G401 (cell line): ENCODE results near the gene MCL1. TPM values are rescaled to one million over a fixed set of nuclear protein-coding genes. Genes with fewer than 3 reads are reported as not detected.
"Not testable (repeated sequence)": the region's sequence is repeated elsewhere in the genome, so short reads cannot be mapped to it uniquely, and the experiment has no call there.

Experiments used
- DNase-seq: peaks from one replicate; pipeline ENCODE4 v3.0.0-alpha.2; 2015; ENCODE audit warnings: low spot score
- in situ Hi-C: cut with HindIII; loops from 2 replicates; pipeline ENCODE4 v1.10.0; 2016; ENCODE audit warnings: low sequenced_read_pairs, mixed read lengths
- total RNA-seq: library from RNA; depleted of rRNA; stranded (reverse); fragments of >200 nt; shearing (Covaris generic); gene quantifications from 2 replicates; pipeline ENCODE4 v1.2.3, GENCODE V29; 2014

Gene MCL1
- total RNA-seq, 1 experiment from 2014 or later: 129 TPM

DNA sequence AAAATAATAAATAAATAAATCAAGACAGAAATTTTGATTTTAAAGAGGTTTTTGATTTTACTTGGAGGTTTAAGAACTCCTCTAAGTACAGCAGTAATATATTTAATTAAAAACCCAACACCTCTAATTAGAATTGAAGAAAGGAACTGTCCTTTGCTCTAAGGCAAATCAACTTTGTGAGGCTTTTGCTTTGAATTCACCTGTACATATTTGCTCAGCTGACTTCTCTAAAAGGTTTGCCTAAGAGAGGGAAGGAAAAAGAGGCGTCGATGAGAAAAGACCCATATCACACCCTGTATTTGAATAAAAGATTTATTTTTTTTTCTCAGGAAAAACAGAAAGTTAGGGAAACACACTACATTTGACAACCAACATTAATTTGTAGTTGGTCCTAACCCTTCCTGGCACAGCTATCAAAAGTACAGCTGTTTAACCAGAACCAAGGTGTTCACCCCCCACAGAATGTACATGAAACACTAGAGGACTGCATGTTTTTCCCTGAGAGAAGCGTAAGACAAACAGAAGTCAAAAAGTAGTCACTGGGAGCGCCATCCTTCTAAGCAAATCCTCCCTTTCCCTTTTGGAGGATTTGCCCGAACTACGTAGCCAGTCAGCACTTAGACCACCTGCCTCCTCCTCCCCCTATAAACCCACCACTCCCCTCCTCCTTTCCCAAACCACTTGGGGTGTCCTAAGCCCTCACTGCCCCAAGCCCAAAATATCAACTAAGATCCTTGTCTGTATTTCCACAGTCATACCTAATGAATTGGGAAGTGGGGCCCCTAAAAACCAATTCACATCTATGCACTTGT lies 4.9 kb downstream of the MCL1 start:
- no peak for DNase-seq
- in situ Hi-C loops: no loop called here

DNA sequence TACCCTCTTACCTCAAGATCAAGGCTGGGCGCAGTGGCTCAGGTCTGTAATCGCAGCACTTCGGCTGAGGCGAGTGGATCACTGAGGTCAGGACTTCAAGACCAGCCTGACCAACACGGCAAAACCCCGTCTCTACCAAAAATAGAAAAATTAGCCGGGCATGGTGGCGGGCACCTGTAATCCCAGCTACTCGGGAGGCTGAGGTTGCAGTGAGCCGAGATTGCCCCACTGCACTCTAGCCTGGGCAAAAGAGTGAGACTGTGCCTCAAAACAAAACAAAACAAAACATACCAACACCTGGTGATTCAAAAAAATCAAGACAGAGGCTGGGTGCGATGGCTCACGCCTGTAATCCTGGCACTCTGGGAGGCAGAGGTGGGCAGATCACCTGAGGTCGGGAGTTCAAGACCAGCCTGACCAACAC lies 5.8 kb downstream of the MCL1 start:
- in situ Hi-C loops, DNase-seq: not testable (repeated sequence)

DNA sequence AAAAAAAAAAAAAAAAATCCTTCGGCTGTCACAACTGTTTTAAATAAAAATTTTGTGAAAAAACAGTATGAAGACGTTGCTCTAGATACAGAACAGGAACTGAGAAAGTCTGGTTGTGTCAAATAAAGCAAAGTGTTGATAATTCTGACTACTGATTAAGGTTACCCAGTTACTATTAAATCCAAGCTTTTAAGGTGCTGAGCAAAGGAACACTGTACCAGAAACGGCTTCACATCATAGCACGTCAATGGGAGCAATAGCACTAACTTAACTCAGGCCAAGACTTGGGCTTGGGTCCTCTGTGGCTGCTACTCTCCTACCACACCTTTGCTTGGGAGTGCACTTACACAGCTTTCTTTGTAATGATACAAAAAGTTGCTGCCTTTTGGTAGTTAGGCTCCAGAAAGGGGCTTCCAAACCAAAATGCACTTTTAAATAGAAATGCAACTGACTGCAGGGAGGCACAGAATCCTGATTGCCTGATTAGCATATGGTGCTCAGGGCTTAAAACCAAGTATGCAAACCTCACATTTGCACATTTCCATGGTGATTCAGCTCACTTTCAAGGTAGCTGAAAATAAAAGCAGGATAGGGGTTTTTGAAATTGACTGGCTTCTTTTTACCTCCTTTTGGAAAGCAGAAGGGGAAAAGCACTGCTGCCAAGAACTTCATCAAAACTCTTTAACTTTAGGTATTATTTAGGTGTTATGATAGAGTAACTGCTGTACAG lies 6.3 kb downstream of the MCL1 start:
- in situ Hi-C loops: no loop called here

DNA sequence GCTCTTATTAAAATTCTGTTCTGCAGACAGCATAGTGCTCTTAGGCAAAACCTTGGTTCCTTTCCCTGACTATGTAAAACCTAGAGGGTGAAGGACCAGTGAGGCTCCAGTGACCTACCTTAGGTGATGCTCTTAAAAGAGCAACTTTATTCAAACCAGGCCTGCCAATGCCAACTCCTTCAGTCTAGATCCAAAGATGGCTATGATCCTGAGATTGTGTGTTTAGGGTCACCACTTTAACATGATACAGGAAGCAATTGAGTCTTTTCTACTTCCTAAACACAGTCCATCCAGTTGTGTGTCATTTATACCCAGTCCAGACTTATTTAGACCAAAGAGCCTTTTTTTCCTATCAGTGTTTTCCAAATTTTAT lies 10.8 kb downstream of the MCL1 start:
- DNase-seq: no peak
- in situ Hi-C loops: no loop called here

More for the DNA sequence above, 6.3 kb downstream of the MCL1 start:
- DNase-seq: no peak

DNA sequence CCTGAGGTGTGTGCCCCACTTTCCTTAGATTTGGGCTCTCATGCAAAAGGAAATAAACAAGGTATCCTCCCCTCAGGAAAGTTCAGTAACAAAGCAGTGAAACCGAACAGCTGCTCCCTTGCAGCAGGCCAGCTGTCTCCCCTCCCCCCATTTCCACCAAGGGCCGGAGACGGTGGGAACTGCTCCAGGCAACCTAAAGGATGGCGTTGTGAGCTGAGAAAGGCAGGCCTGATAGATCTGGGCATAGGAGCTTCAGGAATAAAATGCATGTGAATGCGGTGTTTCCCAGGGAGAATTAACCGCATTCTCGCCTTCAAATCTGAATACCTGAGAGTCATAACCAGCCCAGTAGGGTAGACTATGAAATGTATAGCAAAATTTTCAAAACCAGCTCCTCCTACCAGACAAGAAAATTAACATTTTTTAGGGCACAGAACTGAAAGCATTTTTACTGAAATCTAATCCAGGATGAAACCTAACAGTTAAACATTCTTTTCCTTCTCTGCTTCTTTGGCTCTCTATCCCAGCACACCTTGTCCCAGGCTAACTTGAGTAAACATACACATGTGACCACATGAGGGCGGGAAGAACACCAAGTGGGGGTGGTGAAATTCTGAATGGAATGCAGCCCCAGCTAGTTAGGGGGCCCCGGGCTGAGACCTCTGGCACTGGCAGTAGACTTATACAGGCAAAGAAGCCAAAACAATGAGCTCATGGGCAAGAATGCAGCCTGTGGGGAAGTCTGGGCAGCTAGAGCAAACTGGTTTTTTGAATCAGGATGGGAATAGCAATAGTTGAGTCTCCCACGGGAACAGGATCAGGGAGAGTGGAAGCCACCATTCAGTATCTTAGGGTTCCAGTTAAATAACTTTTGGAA lies 11.5 kb downstream of the MCL1 start:
- in situ Hi-C loops: no loop called here
- DNase-seq: peak; percentile 78

DNA sequence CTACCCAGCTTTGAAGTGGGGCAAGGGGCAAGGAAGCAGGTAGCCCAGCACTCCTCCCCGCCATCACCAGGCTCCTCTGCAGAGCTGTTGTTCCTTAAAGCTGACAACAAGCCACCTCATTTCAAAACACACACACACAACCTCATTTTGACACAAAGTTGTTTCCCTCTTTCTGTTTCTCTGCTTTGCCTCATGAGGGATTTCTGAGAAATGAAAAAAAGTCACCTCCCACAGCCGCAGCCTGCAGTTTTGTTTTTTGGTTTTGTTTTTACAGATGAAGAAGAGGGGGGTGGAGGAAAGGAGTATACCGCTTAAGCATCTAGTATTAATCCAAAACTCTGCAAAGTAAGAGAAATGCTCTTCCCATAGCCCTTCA lies 12.1 kb downstream of the MCL1 start:
- in situ Hi-C loops: no loop called here
- no peak for DNase-seq

DNA sequence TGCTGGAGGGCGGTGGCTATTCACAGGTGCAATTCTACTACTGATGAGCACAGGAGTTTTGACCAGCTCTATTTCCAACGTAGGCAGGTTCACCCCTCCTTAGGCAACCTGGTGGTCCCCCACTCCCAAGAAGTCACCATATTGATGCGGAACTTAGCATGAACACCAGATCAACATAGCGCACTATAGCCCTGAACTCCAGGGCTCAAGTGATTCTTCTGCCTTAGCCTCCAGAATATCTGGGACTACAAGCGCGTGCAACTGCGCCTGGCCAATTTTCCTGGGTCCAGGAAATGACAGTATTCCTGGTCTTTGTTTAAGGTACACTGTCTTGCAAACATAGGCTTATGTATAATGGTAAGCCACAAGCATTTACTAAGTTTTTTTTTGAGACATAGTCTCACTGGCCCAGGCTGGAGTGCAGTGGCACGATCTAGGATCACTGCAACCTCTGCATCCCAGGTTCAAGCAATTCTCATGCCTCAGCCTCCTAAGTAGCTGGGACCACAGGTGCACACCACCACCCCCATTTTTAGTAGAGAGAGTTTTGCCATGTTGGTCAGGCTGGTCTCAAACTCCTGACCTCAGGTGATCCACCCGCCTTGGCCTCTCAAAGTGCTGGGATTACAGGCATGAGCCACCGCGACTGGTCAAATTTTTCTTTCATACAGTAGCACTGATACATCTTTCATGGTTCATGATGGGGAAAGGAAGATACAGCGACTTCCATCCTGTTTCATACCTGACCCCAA lies 12.6 kb downstream of the MCL1 start:
- in situ Hi-C loops: no loop called here
- DNase-seq: no peak

DNA sequence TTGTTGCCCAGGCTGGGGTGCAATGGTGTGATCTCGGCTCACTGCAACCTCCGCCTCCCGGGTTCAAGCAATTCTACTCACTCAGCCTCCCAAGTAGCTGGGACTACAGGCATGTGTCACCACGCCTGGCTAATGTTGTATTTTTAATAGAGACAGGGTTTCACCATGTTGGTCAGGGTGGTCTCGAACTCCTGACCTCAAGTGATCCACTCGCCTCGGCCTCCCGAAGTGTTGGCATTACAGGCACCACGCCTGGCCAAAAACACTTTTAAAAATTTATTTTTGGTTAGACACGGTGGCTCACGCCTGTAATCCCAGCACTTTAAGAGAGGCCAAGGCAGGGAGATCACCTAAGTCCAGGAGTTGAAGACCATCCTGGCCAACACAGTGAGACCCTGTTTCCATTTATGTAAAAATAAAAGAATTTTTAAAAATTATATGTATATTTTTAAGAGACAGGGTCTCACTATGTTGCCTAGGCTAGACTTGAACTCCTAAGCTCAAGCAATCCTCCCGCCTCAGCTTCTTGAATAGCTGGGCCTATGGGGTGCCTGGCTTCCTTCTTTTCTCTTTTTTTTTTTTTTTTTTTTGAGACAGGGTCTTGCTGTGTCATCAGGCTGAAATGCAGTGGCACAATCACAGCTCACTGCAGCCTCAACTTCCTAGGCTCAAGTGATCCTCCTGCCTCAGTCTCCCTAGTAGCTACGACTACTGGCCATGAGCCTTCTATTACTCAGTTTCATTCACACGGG lies 14.0 kb downstream of the MCL1 start:
- in situ Hi-C loops, DNase-seq: not testable (repeated sequence)

DNA sequence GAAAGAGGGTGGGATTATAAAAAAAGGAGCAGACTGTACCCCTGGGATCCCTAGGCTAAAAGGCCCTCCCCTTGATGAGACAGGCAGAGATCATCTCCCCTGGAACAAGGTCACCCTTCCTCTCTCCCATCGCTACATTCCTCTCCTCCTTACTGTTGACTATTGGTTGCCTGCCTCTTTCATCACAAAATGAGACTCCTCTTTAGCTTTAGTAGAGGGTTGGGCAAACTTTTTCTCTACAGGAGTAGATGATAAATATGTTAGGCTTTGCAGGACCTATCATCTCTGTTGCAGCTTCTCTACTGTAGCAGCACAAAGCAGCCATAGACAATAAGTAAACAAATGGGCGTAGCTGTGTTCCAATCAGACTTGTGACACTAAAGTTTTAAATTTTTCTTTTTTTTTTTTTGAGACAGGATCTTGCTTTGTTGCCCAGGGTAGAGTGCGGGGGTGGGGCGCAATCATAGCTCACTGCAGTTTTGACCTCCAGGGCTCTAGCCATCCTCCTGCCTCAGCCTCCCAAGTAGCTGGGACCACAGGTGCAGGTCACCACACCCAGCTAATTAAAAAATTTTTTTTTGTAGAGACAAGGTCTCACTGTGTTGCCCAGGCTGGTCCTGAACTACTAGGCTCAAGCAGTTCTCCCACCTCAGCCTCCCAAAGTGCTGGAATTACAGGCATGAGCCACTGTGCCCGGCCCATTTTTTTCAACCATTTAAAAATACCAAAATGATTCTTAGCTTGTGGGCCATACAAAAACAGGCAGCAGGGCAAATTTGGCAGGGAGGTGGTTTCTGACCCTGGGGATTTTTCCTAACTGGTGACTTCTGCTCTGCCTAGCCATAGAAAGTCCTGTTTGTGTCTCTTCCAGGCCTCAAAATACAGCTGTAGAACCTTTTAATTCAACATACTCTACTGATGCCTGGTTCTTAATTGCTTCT lies 15.1 kb downstream of the MCL1 start:
- no peak for DNase-seq
- in situ Hi-C loops: no loop called here

DNA sequence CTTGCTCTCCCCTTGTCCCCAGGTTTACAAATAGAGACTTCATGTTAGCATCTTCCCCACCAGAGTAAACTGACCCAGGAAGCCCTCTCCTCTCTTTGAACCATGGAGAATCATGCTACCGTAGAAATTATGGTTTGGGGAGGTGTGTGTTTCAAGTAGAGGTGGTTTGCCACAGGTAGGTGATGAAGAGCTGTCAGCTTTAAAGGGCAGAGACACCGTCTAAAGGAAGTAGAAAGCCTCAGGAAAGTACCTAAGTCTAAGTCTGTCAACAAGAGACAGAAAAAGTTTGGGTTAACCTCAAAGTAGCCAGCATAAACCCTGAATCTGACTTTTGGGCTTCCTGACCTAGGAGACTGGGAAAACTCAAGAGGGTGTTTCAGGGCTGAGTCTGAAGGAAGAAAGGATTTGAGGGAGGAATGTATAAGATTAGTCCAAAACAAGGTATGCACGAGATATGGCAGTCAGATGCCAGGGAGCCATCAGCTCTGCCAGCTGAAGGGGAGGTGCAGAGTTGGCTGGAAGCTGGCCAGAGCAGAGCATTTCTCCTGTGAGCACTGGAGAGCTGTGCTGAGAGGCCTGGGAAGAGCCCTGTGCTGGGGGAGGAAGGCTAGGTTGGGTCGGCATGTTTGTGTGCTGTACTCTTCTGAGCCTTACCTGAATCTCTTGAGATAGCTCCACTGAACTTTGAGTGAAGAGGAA lies 15.9 kb downstream of the MCL1 start:
- DNase-seq: peak; percentile 67
- in situ Hi-C loops: no loop called here

DNA sequence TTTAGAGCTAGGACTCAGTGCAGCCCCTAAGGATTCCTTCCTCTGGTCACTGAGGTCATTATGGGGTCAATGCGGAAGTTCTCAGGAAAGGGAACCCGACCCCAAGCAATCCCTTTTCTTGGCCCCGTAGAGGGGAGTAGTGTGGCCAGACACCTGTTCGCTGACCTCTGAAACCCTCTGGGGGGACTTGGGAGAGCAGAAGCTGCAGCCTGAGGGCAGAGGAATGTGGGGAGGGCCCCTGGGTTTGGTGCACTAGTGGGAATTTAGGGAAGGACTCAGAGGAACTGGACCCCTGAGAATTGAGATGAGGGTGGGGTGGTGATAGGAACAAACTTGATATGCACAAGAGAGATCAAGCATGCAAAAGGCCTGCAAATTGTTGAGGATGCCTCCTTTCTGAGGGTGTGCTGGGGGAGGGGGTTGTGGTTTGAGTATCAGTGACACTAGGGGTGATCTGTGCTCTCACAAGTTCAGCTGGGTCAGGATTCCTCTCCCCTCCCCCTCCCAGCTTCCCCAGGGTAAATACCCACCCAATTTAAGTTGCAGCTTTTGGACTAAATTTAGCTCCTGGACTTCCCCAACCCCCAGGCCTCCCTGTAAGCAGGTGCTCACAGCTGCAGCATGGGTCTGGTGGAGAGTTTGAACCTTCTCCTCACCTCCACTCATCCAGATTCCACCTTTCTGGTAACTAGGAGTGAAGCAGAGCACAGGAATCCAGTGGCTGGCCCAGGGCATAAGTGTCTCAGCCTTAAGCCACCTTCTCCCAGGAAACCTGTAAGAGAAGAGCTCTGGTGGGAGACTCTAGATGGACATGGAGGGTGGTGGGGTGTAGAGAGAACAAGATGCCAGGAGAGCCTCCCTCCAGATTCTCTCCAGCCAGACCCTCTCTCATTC lies 16.7 kb downstream of the MCL1 start:
- DNase-seq: no peak
- in situ Hi-C loops: no loop called here

DNA sequence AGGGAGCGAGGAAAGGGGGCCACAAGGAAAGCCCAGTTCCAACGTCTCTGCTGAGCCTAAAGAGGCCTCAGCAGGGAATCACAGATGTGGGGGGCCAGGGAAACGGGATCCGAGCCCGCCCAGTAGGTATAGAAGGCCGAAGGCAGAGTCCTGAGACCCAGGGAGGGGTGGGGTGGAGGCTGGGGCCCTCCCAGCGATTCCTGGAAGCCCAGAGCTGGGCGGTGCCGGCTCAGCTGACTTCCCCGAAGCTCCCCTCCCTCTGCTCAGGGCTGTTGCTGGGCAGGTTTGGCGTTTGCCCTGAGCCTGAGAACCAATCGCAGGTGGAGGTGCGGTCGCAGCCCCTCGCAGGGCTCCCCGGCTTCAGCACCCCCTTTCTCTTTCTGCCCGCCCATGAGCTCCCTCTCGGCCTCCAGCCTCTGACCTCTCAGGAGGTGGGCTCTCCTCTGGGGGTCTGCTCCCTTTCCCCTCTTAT lies 17.4 kb downstream of the MCL1 start:
- in situ Hi-C loops: no loop called here
- DNase-seq: peak; percentile 93

DNA sequence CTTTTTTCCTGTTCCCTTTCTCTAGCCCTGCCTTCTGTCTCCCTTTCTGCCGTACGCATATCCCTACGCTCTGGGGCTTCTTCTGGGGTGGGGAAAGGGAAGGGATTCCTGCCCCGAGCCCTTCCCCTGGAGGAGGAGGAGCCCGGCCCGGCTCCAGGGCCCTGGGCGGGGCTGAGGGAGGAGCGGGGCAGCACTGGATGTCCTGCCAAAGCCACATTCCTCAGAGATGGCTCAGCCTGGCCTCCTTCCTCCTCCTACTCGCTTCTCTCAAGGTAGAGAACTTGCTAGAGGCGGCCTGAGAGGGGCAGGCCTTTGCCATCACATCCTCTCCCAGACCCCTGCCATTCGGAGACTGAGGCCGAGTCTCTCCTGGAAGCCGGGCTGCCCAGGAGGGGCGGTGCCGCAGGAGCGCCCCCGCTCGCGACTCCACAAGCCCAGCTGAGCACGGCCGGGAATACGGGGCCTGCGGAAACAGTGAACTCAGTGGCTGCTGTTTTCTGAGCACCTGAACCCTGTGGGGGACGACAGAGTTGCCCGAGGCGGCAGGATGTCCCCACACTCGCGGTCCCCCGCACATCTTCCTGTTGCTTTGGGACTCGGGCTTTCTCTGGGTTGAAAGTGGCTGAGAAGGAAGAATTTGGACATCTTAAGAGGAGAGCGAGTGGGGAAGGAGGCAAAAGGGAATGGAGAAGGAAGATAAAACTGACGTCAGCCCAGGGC lies 18.0 kb downstream of the MCL1 start:
- in situ Hi-C loops: no loop called here
- DNase-seq: peak; percentile 97

DNA sequence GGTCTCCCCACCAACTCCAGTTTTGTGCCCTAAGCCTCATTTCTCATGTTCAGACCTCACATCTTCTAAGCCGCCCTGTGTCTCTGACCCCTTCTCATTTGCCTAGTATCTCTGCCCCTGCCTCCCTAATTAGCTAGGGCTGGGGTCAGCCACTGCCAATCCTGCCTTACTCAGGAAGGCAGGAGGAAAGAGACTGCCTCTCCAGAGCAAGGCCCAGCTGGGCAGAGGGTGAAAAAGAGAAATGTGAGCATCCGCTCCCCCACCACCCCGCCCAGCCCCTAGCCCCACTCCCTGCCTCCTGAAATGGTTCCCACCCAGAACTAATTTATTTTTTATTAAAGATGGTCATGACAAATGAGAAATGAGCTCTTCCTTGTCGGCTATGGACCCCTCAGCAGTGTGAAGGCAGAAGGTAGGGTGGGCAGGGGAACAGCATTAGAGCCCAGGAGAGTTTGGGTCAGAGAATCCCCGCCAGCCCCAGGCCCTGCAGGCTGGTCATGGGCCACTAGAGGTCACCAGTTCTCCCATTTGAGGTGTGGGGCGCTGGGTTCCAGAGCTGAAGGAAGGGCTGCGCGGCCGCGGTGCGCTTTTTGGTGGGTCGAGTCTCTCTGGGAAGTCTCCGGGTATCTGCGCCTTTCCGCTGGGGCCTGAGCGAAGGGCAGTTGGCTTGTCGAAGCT lies 18.7 kb downstream of the MCL1 start:
- in situ Hi-C loops: no loop called here

DNA sequence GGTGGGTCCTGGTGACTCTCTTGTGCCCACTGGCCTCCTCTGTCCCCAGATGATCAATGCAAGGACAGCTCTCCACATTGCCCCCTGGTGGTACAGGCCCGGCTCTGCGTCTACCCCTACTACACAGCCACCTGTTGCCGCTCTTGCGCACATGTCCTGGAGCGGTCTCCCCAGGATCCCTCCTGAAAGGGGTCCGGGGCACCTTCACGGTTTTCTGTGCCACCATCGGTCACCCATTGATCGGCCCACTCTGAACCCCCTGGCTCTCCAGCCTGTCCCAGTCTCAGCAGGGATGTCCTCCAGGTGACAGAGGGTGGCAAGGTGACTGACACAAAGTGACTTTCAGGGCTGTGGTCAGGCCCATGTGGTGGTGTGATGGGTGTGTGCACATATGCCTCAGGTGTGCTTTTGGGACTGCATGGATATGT lies 19.4 kb downstream of the MCL1 start:
- in situ Hi-C loops: no loop called here
- DNase-seq: peak; percentile 57

More for the DNA sequence above, 18.7 kb downstream of the MCL1 start:
- DNase-seq: no peak
